HUES6 (cell line): ENCODE results near the gene DDX56.
"Not testable (repeated sequence)": the region's sequence is repeated elsewhere in the genome, so short reads cannot be mapped to it uniquely, and the experiment has no call there.

Experiments used
- H3K27ac ChIP-seq: 2 replicates; pipeline ENCODE4 v1.7.0; 2013; ENCODE audit warnings: low read depth, mild to moderate bottlenecking, low read length, inconsistent platforms
- H3K27me3 ChIP-seq: 2 replicates; pipeline ENCODE4 v1.6.1; 2013; ENCODE audit warnings: low read length; ENCODE audit not compliant: control insufficient read depth, insufficient read depth
- H3K36me3 ChIP-seq: 2 replicates; pipeline ENCODE4 v1.6.1; 2013; ENCODE audit warnings: low read length; ENCODE audit not compliant: control insufficient read depth, insufficient read depth
- H3K4me1 ChIP-seq: 2 replicates; pipeline ENCODE4 v1.6.1; 2013; ENCODE audit warnings: low read length; ENCODE audit not compliant: control insufficient read depth, insufficient read depth
- H3K4me3 ChIP-seq: 2 replicates; pipeline ENCODE4 v1.5.1; 2013; ENCODE audit warnings: low read depth, low read length
- H3K9ac ChIP-seq: one replicate; pipeline ENCODE4 v1.6.1; 2013; ENCODE audit warnings: mild to moderate bottlenecking, low read length
- H3K9me3 ChIP-seq: 2 replicates; pipeline ENCODE4 v1.6.1; 2013; ENCODE audit warnings: low read depth, low read length; ENCODE audit not compliant: control insufficient read depth, insufficient read depth

Gene DDX56

GRCh38 chr7:44615149-44615611 is 41.5 kb upstream of the DDX56 start:
- H3K4me1 ChIP-seq, result peaks cover 7% of the 10 kb centered on the region; the same call in 1 of the 2 replicates
- H3K36me3 ChIP-seq, result no peaks in the 10 kb centered on the region
- H3K27ac ChIP-seq, result no peak overlapping the region
- no peaks in the 10 kb centered on the region for H3K27me3 ChIP-seq
- no peaks in the 10 kb centered on the region for H3K9me3 ChIP-seq
- no peak overlapping the region for H3K9ac ChIP-seq
- no peak overlapping the region for H3K4me3 ChIP-seq

DNA sequence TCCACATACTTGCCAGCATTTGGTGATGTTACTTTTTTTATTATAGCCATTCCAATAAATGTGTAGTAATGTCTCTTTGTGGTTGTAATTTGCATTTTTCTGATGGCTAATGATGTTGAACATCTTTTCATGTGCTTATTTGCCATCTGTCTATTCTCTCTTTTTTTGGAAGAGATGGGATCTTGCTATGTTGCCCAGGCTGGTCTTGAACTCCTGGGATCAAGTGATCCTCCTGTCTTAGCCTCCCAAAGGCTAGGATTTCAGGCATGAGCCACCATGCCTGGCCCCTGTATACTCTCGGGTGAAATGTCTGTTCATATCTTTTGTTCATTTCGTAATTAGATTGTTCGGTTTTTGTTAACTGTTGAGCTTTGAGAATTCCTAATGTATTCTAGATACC is 36.1 kb upstream of the DDX56 start:
- Histone ChIP-seq H3K4me1 (peaks cover 7% of the 10 kb centered on the region; the same call in 1 of the 2 replicates), H3K27ac (no peak overlapping the region), H3K36me3 (no peaks in the 10 kb centered on the region), H3K27me3 (no peaks in the 10 kb centered on the region), H3K4me3 (no peak overlapping the region), H3K9ac (no peak overlapping the region), H3K9me3 (no peaks in the 10 kb centered on the region)

DNA sequence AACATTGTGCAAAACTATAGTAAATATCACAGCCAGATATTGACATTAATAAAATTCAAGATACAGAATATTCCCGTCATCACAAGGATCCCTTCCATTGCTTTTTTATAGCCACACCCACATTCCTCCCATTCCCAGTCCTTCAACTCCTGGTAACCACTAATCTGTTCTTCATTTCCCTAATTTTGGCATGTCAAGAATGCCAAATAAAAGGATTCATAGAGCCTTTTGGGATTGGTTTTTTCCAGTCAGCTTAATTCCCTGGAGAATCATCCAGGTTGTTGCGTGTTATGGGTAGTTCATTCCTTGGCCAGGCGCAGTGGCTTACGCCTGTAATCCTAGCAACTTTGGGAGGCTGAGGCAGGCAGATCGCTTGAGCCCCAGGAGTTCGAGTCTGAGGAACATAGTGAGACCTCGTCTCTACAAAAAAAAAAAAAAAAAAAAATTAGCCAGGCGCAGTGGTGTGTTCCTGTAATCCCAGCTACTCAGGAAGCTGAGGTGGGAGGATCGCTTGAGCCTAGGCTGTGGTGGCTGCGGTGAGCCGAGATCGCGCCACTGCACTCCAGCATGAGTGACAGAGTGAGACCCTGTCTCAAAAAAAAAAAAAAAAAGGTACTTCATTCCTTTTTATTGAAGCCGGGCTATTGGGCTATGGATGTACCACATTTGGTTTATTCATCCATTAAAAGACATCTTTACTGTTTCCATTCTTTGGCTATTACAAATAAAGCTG is 35.4 kb upstream of the DDX56 start:
- H3K4me1 ChIP-seq, result peaks cover 7% of the 10 kb centered on the region; the same call in 1 of the 2 replicates
- no peak overlapping the region for H3K4me3 ChIP-seq
- H3K36me3 ChIP-seq, result no peaks in the 10 kb centered on the region
- peak overlapping the region; percentile 20 for H3K9ac ChIP-seq
- H3K27ac ChIP-seq, result no peak overlapping the region
- no peaks in the 10 kb centered on the region for H3K27me3 ChIP-seq
- no peaks in the 10 kb centered on the region for H3K9me3 ChIP-seq

GRCh38 chr7:44607141-44608068 is 33.7 kb upstream of the DDX56 start:
- peak overlapping the region; percentile 82 for H3K9ac ChIP-seq
- H3K9me3 ChIP-seq, result no peaks in the 10 kb centered on the region
- H3K4me3 ChIP-seq, result peak overlapping the region; percentile 95
- H3K27ac ChIP-seq, result peak overlapping the region; percentile 29; the same call in 1 of the 2 replicates
- H3K36me3 ChIP-seq, result no peaks in the 10 kb centered on the region
- H3K27me3 ChIP-seq, result peaks cover 4% of the 10 kb centered on the region; the same call in 1 of the 2 replicates
- H3K4me1 ChIP-seq, result peaks cover 7% of the 10 kb centered on the region; the same call in 1 of the 2 replicates

- H3K27me3 ChIP-seq, result peaks cover 4% of the 10 kb centered on the region; the same call in 1 of the 2 replicates
- H3K27ac ChIP-seq, result peak within 1 kb of the TSS; percentile 90
- H3K9ac ChIP-seq, result peak within 1 kb of the TSS; percentile 90
- H3K36me3 ChIP-seq, result no peaks in the 10 kb centered on the region
- peak within 1 kb of the TSS; percentile 95 for H3K4me3 ChIP-seq
- no peaks in the 10 kb centered on the region for H3K9me3 ChIP-seq
- peaks cover 7% of the 10 kb centered on the region; the same call in 1 of the 2 replicates for H3K4me1 ChIP-seq
These were observed 32.8 kb upstream of the DDX56 start, which contains the start of gene OGDH for GRCh38 chr7:44606341-44607140. Gene OGDH, plus strand, starts transcription at chr7:44606627. Its CDS starts 17,717 bp downstream, at chr7:44624344.

DNA sequence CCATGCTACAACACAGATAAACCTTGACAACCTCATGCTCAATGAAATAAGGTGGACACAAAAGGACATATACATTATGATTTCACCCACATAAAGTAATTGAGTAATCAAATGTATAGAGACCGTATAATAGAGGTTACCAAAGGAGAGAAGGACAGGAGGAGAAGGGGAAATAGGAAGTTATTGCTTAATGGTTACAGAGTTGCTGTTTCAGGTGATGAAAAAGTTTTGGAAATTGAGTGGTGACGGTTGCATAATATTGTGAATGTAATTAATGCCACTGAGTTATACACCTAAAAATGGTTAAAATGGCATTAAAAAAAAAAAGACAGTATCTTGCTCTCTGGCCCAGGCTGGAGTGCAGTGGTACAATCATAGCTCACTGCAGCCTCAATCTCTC is 31.2 kb upstream of the DDX56 start:
- Histone ChIP-seq H3K9ac (no peak overlapping the region), H3K4me3 (no peak overlapping the region), H3K9me3 (no peaks in the 10 kb centered on the region), H3K4me1 (peaks cover 7% of the 10 kb centered on the region; the same call in 1 of the 2 replicates), H3K36me3 (no peaks in the 10 kb centered on the region), H3K27me3 (peaks cover 4% of the 10 kb centered on the region; the same call in 1 of the 2 replicates), H3K27ac (no peak overlapping the region)

- H3K27ac ChIP-seq, result no peak overlapping the region
- no peaks in the 10 kb centered on the region for H3K9me3 ChIP-seq
- H3K9ac ChIP-seq, result no peak overlapping the region
- H3K36me3 ChIP-seq, result no peaks in the 10 kb centered on the region
- H3K4me3 ChIP-seq, result no peak overlapping the region
- H3K27me3 ChIP-seq, result peaks cover 4% of the 10 kb centered on the region; the same call in 1 of the 2 replicates
- H3K4me1 ChIP-seq, result no peaks in the 10 kb centered on the region
These were observed 29.5 kb upstream of the DDX56 start for GRCh38 chr7:44603193-44603592.

DNA sequence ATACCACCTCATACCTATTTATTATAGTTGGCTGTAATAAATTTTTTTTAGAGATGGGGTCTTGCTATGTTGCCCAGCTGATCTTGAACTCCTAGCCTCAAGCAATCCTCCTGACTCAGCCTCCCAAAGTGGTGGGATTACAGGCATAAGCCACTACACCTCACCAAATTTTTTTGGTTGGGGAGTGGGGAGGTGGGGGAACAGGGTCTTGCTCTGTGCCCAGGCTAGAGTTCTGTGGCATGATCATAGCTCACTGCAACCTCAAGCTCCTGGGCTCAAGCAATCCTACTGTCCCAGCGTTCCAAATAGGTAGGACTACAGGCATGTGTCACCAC is 28.8 kb upstream of the DDX56 start:
- Histone ChIP-seq H3K9me3 (no peaks in the 10 kb centered on the region), H3K4me1 (no peaks in the 10 kb centered on the region), H3K36me3 (no peaks in the 10 kb centered on the region), H3K4me3 (no peak overlapping the region), H3K27me3 (peaks cover 4% of the 10 kb centered on the region; the same call in 1 of the 2 replicates), H3K27ac (no peak overlapping the region), H3K9ac (no peak overlapping the region)

- Histone ChIP-seq H3K4me1 (no peaks in the 10 kb centered on the region), H3K9ac (no peak overlapping the region), H3K36me3 (no peaks in the 10 kb centered on the region)
These were observed 25.5 kb upstream of the DDX56 start for GRCh38 chr7:44599222-44599621.

GRCh38 chr7:44597181-44597580 is 23.5 kb upstream of the DDX56 start:
- not testable (repeated sequence) for H3K4me1 ChIP-seq, H3K27me3 ChIP-seq, H3K9me3 ChIP-seq, H3K36me3 ChIP-seq, H3K9ac ChIP-seq, H3K27ac ChIP-seq, H3K4me3 ChIP-seq

More at GRCh38 chr7:44599222-44599621, 25.5 kb upstream of the DDX56 start:
- no peak overlapping the region for H3K4me3 ChIP-seq
- H3K27ac ChIP-seq, result no peak overlapping the region
- no peaks in the 10 kb centered on the region for H3K9me3 ChIP-seq
- peaks cover 4% of the 10 kb centered on the region; the same call in 1 of the 2 replicates for H3K27me3 ChIP-seq
